AG09309 (cell line): ENCODE measurements around the gene AGBL4.

Experiments used
- DNase-seq: peaks from one replicate; pipeline ENCODE4 v3.0.0-alpha.2; 2010; ENCODE audit warnings: low read depth
- H3K4me3 ChIP-seq: 2 replicates; pipeline ENCODE4 v1.5.1; 2011; ENCODE audit warnings: mild to moderate bottlenecking, low read depth, low read length, moderate library complexity; ENCODE audit not compliant: control insufficient read depth
- TF ChIP-seq, protein P1 (sequence below): IDR thresholded peaks from 2 replicates; pipeline ENCODE4 v1.5.1; 2011; ENCODE audit warnings: mild to moderate bottlenecking, low read depth, low read length, inconsistent platforms; ENCODE audit not compliant: insufficient read depth, control insufficient read depth; ENCODE audit errors: missing control alignments

Gene AGBL4

DNA sequence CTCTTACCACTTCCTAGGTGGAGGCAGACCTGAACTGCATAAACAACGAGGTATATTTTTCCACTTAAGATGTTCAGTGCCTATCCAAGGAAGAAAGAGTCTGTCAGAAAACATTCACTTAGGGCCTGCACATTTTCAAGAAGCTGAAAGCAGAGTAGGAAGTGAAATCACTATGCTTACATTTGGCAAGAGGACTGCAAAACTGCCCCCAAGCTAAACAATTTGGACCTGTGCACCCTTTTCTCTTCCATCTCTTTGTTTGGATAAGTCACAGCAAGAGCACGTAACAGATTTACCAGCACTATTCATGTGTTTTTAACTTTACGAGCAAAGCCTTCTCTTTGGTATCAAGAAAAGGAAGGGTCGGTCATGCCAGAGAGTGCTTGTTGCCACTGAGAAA lies 1233.9 kb downstream of the AGBL4 start:
- TF ChIP-seq, protein P1, sequence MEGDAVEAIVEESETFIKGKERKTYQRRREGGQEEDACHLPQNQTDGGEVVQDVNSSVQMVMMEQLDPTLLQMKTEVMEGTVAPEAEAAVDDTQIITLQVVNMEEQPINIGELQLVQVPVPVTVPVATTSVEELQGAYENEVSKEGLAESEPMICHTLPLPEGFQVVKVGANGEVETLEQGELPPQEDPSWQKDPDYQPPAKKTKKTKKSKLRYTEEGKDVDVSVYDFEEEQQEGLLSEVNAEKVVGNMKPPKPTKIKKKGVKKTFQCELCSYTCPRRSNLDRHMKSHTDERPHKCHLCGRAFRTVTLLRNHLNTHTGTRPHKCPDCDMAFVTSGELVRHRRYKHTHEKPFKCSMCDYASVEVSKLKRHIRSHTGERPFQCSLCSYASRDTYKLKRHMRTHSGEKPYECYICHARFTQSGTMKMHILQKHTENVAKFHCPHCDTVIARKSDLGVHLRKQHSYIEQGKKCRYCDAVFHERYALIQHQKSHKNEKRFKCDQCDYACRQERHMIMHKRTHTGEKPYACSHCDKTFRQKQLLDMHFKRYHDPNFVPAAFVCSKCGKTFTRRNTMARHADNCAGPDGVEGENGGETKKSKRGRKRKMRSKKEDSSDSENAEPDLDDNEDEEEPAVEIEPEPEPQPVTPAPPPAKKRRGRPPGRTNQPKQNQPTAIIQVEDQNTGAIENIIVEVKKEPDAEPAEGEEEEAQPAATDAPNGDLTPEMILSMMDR = no peak
- no peak overlapping the region for H3K4me3 ChIP-seq
- no peak for DNase-seq

DNA sequence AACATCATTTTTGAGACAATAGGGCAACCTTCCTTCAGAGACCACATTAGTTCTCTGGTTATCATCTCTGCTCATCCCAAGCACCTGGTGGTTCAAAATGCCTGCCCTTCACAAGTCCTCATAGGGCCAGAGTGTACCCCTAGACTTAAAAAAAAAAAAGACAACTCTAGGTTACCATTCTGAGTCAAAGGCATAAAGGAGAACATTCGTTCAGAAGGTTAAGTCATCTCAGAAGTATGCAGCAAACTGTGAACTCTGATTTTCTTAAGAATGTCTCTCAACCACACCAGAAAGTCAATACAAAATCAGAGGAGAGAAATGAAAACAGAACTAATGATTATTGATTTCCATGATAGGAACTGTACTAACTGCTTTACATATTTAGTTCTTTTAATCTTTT lies 1237.9 kb downstream of the AGBL4 start:
- DNase-seq = no peak
- TF ChIP-seq, protein P1 = no peak
- H3K4me3 ChIP-seq = no peak overlapping the region

DNA sequence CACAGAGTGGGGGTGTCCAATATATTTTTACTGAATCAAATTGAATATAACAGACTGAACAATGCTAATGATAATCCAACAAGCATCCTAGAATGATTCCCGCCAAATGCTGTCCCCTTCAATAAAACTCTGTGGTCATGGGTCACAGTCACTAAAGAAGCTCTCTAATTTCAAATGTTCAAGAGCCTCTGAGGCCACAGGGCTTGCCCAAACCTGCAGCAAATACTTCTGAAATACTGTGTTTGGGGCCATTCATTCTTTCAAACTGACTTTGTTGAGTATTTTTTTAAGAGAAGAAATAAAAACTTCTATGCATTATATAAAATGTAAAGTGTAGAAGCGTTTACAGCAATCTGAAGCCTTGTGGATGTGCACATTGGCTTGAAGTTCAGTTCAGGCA lies 1239.5 kb downstream of the AGBL4 start:
- no peak for DNase-seq
- TF ChIP-seq, protein P1 = no peak
- H3K4me3 ChIP-seq = no peak overlapping the region

DNA sequence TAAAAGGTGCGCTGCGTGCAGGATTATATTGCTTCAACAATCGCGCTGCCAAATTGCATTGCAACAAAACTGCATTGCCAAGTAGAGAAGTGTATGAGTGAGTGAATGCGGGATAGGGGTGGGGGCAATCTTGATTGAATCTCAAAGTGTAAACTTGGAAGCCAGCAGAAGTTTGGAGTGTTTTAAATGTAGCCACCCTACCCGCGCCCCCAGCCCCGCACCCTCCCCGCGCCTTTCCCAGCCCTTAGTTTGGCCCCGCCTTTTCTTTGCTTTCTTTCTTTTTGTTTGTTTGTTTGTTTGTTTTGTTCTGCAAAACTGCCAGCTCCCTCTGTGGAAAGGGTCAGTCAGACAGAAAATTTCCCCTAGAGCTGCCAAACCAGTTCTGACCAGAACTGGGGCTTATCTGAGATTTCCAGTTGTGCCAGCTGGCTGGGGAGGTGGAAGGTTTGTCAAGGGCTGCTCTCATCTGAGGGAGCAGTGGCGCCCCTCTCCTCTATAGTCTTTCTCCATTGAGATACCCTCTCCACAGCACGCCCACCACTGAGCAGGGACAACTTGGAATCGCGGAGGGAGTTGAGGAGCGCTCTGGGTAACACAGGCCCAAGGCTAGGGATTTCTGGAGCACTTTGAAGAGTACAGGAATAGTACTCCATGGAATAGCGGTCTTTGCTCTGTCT lies 1246.4 kb downstream of the AGBL4 start:
- no peak overlapping the region for H3K4me3 ChIP-seq
- no peak for DNase-seq
- TF ChIP-seq, protein P1 = no peak

DNA sequence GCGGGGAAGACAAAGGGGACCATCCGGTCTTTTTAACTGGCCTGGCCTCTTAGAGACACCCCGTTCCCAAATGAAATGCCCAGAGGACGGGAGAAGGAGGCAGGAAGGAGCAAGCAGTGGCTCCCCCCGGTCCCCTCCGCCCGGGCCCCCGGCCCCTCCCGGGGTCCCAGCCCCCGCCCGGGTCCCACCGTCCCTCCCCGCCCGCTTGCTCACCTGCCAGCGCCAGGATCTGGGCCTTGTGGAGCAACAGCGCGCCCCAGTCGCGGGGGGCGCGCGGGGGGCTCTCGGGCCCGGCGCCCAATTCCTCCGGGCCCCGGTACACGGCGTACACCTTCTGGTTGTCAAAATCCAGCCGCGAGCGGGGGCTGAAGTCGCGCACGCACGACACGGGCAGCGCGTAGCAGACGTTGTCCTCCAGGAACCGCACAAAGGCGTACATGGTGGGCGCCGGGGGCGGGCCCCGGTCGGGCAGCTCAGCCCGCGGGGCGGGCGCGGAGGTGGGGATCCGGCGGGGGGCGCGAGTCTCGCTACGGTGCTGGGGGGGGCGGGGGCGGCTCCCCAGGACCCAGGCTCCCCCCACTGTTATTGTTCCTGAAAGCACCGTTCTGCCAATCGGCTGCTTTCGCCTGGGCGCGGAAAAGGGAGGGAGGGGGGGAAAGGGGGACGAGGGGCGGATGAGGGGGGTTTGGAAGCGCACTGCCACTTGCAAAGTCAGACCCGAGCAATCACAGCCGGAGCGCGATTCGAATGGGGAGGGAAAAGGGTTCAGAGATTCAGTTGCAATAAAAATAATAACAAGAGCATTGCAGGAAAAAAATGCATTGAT lies 1247.1 kb downstream of the AGBL4 start, which contains the start of gene BEND5:
Gene BEND5 (minus strand): TSS at position 499 of the 826 bp plus-strand sequence. CDS start 60 bp downstream, at position 439.
- no peak for DNase-seq
- TF ChIP-seq, protein P1 = no peak
- H3K4me3 ChIP-seq = no peak within 1 kb of the TSS; the same call in 1 of the 2 replicates

DNA sequence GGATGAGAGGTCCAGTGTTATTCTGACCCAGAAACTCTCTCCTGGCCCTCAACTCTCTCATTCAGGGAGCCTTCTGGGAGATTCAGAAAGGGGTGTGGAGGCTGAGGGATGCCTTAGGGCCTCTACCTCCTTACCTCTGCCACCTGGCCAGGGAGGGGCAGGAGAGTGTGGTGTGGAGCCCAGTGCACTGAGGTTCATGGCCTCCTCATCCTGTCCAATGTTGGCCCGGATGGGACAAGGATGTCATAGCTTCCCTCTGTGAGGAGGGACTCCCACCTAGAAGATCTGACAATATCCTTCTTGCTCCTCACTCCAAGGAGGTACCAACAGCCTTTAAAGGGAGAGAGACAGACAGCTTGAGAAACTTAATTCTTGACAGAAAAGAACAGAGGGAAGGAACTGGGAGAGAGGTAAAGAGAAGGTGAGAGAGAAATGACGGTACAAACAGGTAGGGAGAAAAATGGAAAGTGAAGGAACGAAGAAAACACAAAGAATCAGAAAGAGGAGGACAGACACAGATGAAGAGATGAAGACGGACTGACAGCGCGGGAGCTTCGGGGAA lies 1247.8 kb downstream of the AGBL4 start:
- DNase-seq = no peak
- TF ChIP-seq, protein P1 = no peak
- no peak overlapping the region for H3K4me3 ChIP-seq
